ENCODE measurements around the gene TBC1D4.
"Not testable (repeated sequence)": the region's sequence is repeated elsewhere in the genome, so short reads cannot be mapped to it uniquely, and the experiment has no call there.

The TBC1D4 gene

GRCh38 chr13:75364131-75364713 lies 117.7 kb downstream of the TBC1D4 start:
- in situ Hi-C loops (cut with MboI; ENCODE audit: low sequenced_read_pairs): no loop called here

GRCh38 chr13:75363371-75363770 lies 118.6 kb downstream of the TBC1D4 start:
- in situ Hi-C loops (cut with MboI; ENCODE audit: low sequenced_read_pairs): no loop called here

- in situ Hi-C loops (cut with MboI; ENCODE audit: low sequenced_read_pairs): no loop called here
Observed at GRCh38 chr13:75362026-75362425, 119.9 kb downstream of the TBC1D4 start.

GRCh38 chr13:75360170-75360569 lies 121.8 kb downstream of the TBC1D4 start:
- in situ Hi-C loops (cut with MboI; ENCODE audit: low sequenced_read_pairs): no loop called here

GRCh38 chr13:75359266-75359665 lies 122.7 kb downstream of the TBC1D4 start:
- in situ Hi-C loops (cut with MboI; ENCODE audit: low sequenced_read_pairs): no loop called here

GRCh38 chr13:75357576-75358289 lies 124.2 kb downstream of the TBC1D4 start:
- in situ Hi-C loops (cut with MboI; ENCODE audit: low sequenced_read_pairs): no loop called here

- in situ Hi-C loops (cut with MboI; ENCODE audit: low sequenced_read_pairs): no loop called here
Observed at GRCh38 chr13:75356421-75356820, 125.5 kb downstream of the TBC1D4 start.

GRCh38 chr13:75355609-75356008 lies 126.4 kb downstream of the TBC1D4 start:
- in situ Hi-C loops (cut with MboI; ENCODE audit: low sequenced_read_pairs): no loop called here

GRCh38 chr13:75353781-75354193 lies 128.2 kb downstream of the TBC1D4 start:
- in situ Hi-C loops (cut with MboI; ENCODE audit: low sequenced_read_pairs): no loop called here

- in situ Hi-C loops (cut with MboI; ENCODE audit: low sequenced_read_pairs): no loop called here
Observed at GRCh38 chr13:75352641-75353327, 129.2 kb downstream of the TBC1D4 start.

- in situ Hi-C loops (cut with MboI; ENCODE audit: low sequenced_read_pairs): not testable (repeated sequence)
Observed at GRCh38 chr13:75351538-75351937, 130.4 kb downstream of the TBC1D4 start.

GRCh38 chr13:75347925-75348324 lies 134.0 kb downstream of the TBC1D4 start:
- in situ Hi-C loops (cut with MboI; ENCODE audit: low sequenced_read_pairs): no loop called here

GRCh38 chr13:75347457-75347856 lies 134.5 kb downstream of the TBC1D4 start:
- in situ Hi-C loops (cut with MboI; ENCODE audit: low sequenced_read_pairs): no loop called here

- in situ Hi-C loops (cut with MboI; ENCODE audit: low sequenced_read_pairs): no loop called here
Observed at GRCh38 chr13:75345193-75345592, 136.8 kb downstream of the TBC1D4 start.

- in situ Hi-C loops (cut with MboI; ENCODE audit: low sequenced_read_pairs): no loop called here
Observed at GRCh38 chr13:75341028-75341427, 140.9 kb downstream of the TBC1D4 start.

GRCh38 chr13:75339635-75340374 lies 142.2 kb downstream of the TBC1D4 start:
- in situ Hi-C loops (cut with MboI; ENCODE audit: low sequenced_read_pairs): no loop called here

GRCh38 chr13:75334634-75335447 lies 147.1 kb downstream of the TBC1D4 start:
- in situ Hi-C loops (cut with MboI; ENCODE audit: low sequenced_read_pairs): no loop called here

- in situ Hi-C loops (cut with MboI; ENCODE audit: low sequenced_read_pairs): no loop called here
Observed at GRCh38 chr13:75333103-75333502, 148.9 kb downstream of the TBC1D4 start.

- in situ Hi-C loops (cut with MboI; ENCODE audit: low sequenced_read_pairs): no loop called here
Observed at GRCh38 chr13:75331792-75332349, 150.1 kb downstream of the TBC1D4 start.

GRCh38 chr13:75330770-75331169 lies 151.2 kb downstream of the TBC1D4 start:
- in situ Hi-C loops (cut with MboI; ENCODE audit: low sequenced_read_pairs): no loop called here

Data from hTERT RPE-1 (cell line).